ENCODE measurements around the gene SBNO2.

- TF ChIP-seq CTCF (IDR thresholded peaks at IDR 0.05) (no peak), POLR2A (IDR thresholded peaks at IDR 0.05) (no peak)
Measured at GRCh38 chr19:1134431-1134830, 39.6 kb downstream of the SBNO2 start.

All from right lobe of liver (tissue), 4 donors.